B cell (primary cell): ENCODE results near the gene RASGEF1C.

Source experiments
- CTCF ChIP-seq: fragments of 200-600 bp; IDR thresholded peaks from one replicate; pipeline ENCODE4 v1.8.0; 2022; ENCODE audit warnings: antibody characterized with exemption, mild to moderate bottlenecking
- EZH2 ChIP-seq: IDR thresholded peaks from 2 replicates; pipeline ENCODE4 v1.6.1; 2012; ENCODE audit warnings: borderline replicate concordance, low read depth, mild to moderate bottlenecking, moderate library complexity, low read length; ENCODE audit not compliant: insufficient read depth, poor library complexity, severe bottlenecking

GRCh38 chr5:180109920-180110319, 99.1 kb downstream of the RASGEF1C start:
- TF ChIP-seq EZH2 (no peak), CTCF (no peak)
